ENCODE measurements around the gene ANP32A. TPM values are rescaled to one million over a fixed set of nuclear protein-coding genes. Genes with fewer than 3 reads are reported as not detected.

ANP32A gene
- total RNA-seq, 4 donors from 2014 or later, result 22.1 to 45.9 (median 35.3) TPM

- WGBS, 2 donors, result 82 to 92% methylated on average over 2 of the region's 2 CpGs
- no peak for DNase-seq (ENCODE audit: low spot score in 2 of 2)
- TF ChIP-seq POLR2A (IDR thresholded peaks at IDR 0.05) (no peak), CTCF (IDR thresholded peaks at IDR 0.05) (no peak)
- H3K4me3 ChIP-seq (ENCODE audit: low read depth, poor library complexity, severe bottlenecking), result no peak overlapping the region
- intact Hi-C loops (cut with DNase I; ENCODE audit: low total_unique reads), result no loop called here
Measured at GRCh38 chr15:68849497-68849896, 28.8 kb upstream of the ANP32A start.

GRCh38 chr15:68846851-68847439, 26.2 kb upstream of the ANP32A start:
- no peak for DNase-seq (ENCODE audit: low spot score in 2 of 2)
- intact Hi-C loops (cut with DNase I; ENCODE audit: low total_unique reads), result no loop called here
- WGBS, 2 donors, result 93 to 97% methylated on average over 3 of the region's 3 CpGs
- TF ChIP-seq CTCF (IDR thresholded peaks at IDR 0.05), result no peak
- TF ChIP-seq POLR2A (IDR thresholded peaks at IDR 0.05), result no peak
- no peak overlapping the region for H3K4me3 ChIP-seq (ENCODE audit: low read depth, poor library complexity, severe bottlenecking)

- 44% methylated on average over 5 of the region's 5 CpGs for WGBS, 2 donors
Measured at GRCh38 chr15:68844856-68845550, 24.3 kb upstream of the ANP32A start.

GRCh38 chr15:68843425-68844311, 23.0 kb upstream of the ANP32A start:
- intact Hi-C loops (cut with DNase I; ENCODE audit: low total_unique reads), result no loop called here
- no peak for DNase-seq (ENCODE audit: low spot score in 2 of 2)
- TF ChIP-seq POLR2A (IDR thresholded peaks at IDR 0.05), result no peak
- no peak for TF ChIP-seq CTCF (IDR thresholded peaks at IDR 0.05)
- 6 to 9% methylated on average over 24 to 32 of the region's 32 CpGs for WGBS, 2 donors
- no peak overlapping the region for H3K4me3 ChIP-seq (ENCODE audit: low read depth, poor library complexity, severe bottlenecking)

More at GRCh38 chr15:68844856-68845550, 24.3 kb upstream of the ANP32A start:
- TF ChIP-seq POLR2A (IDR thresholded peaks at IDR 0.05) (no peak), CTCF (IDR thresholded peaks at IDR 0.05) (no peak)
- intact Hi-C loops (cut with DNase I; ENCODE audit: low total_unique reads), result no loop called here
- H3K4me3 ChIP-seq (ENCODE audit: low read depth, poor library complexity, severe bottlenecking), result no peak overlapping the region
- no peak for DNase-seq (ENCODE audit: low spot score in 2 of 2)

GRCh38 chr15:68842958-68843357, 22.3 kb upstream of the ANP32A start:
- intact Hi-C loops (cut with DNase I; ENCODE audit: low total_unique reads), result no loop called here
- WGBS, 2 donors, result 91 to 95% methylated on average over 1 of the region's 1 CpG
- H3K4me3 ChIP-seq (ENCODE audit: low read depth, poor library complexity, severe bottlenecking), result no peak overlapping the region
- DNase-seq (ENCODE audit: low spot score in 2 of 2), result no peak
- TF ChIP-seq CTCF (IDR thresholded peaks at IDR 0.05) (no peak), POLR2A (IDR thresholded peaks at IDR 0.05) (no peak)
